SK-N-SH treated with all-trans-retinoic acid at 6 μM for 48 hours (cell line): ENCODE results near the gene SRP54.
A peak's percentile ranks its signal among the peaks of the same experiment; 100 is the strongest.

Source experiments
- ATAC-seq: fragments of 200-7000 bp; cut with Tn5 transposase; 3 replicates; pipeline ENCODE4 v1.9.1; 2020; ENCODE audit warnings: mild to moderate bottlenecking, moderate library complexity
- ARNTL ChIP-seq: fragments of 450-650 bp; formaldehyde crosslinking; IDR thresholded peaks from 2 replicates; pipeline ENCODE4 v1.5.0; 2020; ENCODE audit warnings: low read depth, mild to moderate bottlenecking, moderate library complexity, borderline replicate concordance
- CSDC2 ChIP-seq: fragments of 250-450 bp; sonication (Bioruptor Pico); IDR thresholded peaks from 2 replicates; pipeline ENCODE4 v1.5.0; 2020; ENCODE audit warnings: mild to moderate bottlenecking, moderate library complexity
- ESRRG ChIP-seq: fragments of 250-450 bp; sonication (Bioruptor Pico); IDR thresholded peaks from 2 replicates; pipeline ENCODE4 v1.6.1; 2021; ENCODE audit warnings: mild to moderate bottlenecking
- ISL1 ChIP-seq: fragments of 250-450 bp; sonication (Bioruptor Pico); IDR thresholded peaks from 2 replicates; pipeline ENCODE4 v2.1.2; 2022; ENCODE audit warnings: mild to moderate bottlenecking, moderate library complexity
- OSR1 ChIP-seq: fragments of 250-450 bp; sonication (Bioruptor Pico); IDR thresholded peaks from 2 replicates; pipeline ENCODE4 v1.8.0; 2022; ENCODE audit warnings: moderate library complexity, mild to moderate bottlenecking, inconsistent platforms
- PPARA ChIP-seq: fragments of 250-450 bp; sonication (Bioruptor Pico); IDR thresholded peaks from 2 replicates; pipeline ENCODE4 v1.5.0; 2020; ENCODE audit warnings: mild to moderate bottlenecking, borderline replicate concordance
- RARB ChIP-seq: fragments of 250-450 bp; sonication (Bioruptor Pico); IDR thresholded peaks from 2 replicates; pipeline ENCODE4 v1.8.0; 2021; ENCODE audit warnings: mild to moderate bottlenecking, moderate library complexity
- SNAI2 ChIP-seq: fragments of 250-450 bp; sonication (Bioruptor Pico); IDR thresholded peaks from 2 replicates; pipeline ENCODE4 v1.5.0; 2020; ENCODE audit warnings: mild to moderate bottlenecking, moderate library complexity
- TCF4 ChIP-seq: fragments of 250-450 bp; sonication (Bioruptor Pico); IDR thresholded peaks from 2 replicates; pipeline ENCODE4 v1.8.0; 2021; ENCODE audit warnings: mild to moderate bottlenecking, moderate library complexity, borderline replicate concordance
- TOX ChIP-seq: fragments of 250-450 bp; sonication (Bioruptor Pico); IDR thresholded peaks from 2 replicates; pipeline ENCODE4 v1.8.0; 2021; ENCODE audit warnings: mild to moderate bottlenecking, moderate library complexity, borderline replicate concordance
- ZC3H10 ChIP-seq: fragments of 250-450 bp; sonication (Bioruptor Pico); IDR thresholded peaks from 2 replicates; pipeline ENCODE4 v1.5.1; 2021; ENCODE audit warnings: mild to moderate bottlenecking, moderate library complexity
- ZFP3 ChIP-seq: fragments of 250-450 bp; sonication (Bioruptor Pico); IDR thresholded peaks from 2 replicates; pipeline ENCODE4 v1.5.0; 2020; ENCODE audit warnings: mild to moderate bottlenecking, moderate library complexity
- ZFP30 ChIP-seq: fragments of 450-650 bp; formaldehyde crosslinking; IDR thresholded peaks from 2 replicates; pipeline ENCODE4 v1.5.0; 2022; ENCODE audit warnings: mild to moderate bottlenecking, moderate library complexity
- ZNF565 ChIP-seq: fragments of 450-650 bp; formaldehyde crosslinking; conservative IDR thresholded peaks from 2 replicates; pipeline ENCODE4 v1.5.0; 2020; ENCODE audit warnings: low read depth, mild to moderate bottlenecking, moderate library complexity
- ZNF70 ChIP-seq: fragments of 450-650 bp; formaldehyde crosslinking; IDR thresholded peaks from 2 replicates; pipeline ENCODE4 v1.5.0; 2020; ENCODE audit warnings: mild to moderate bottlenecking, moderate library complexity
- ZNF8 ChIP-seq: fragments of 450-650 bp; formaldehyde crosslinking; IDR thresholded peaks from 2 replicates; pipeline ENCODE4 v1.5.0; 2020; ENCODE audit warnings: mild to moderate bottlenecking, moderate library complexity
- TF ChIP-seq, protein P1 (sequence below): fragments of 250-450 bp; sonication (Bioruptor Pico); IDR thresholded peaks from 2 replicates; pipeline ENCODE4 v1.5.1; 2021; ENCODE audit warnings: mild to moderate bottlenecking, moderate library complexity
- TF ChIP-seq, protein P2 (sequence below): fragments of 250-450 bp; sonication (Bioruptor Pico); IDR thresholded peaks from 2 replicates; pipeline ENCODE4 v1.8.0; 2020; ENCODE audit warnings: mild to moderate bottlenecking, moderate library complexity, borderline replicate concordance
- TF ChIP-seq, protein P3 (sequence below): fragments of 250-450 bp; sonication (Bioruptor Pico); IDR thresholded peaks from 2 replicates; pipeline ENCODE4 v1.5.1; 2020; ENCODE audit warnings: low read depth, mild to moderate bottlenecking, moderate library complexity
- TF ChIP-seq, protein P4 (sequence below): fragments of 250-450 bp; sonication (Bioruptor Pico); IDR thresholded peaks from 2 replicates; pipeline ENCODE4 v1.8.0; 2021; ENCODE audit warnings: low read depth, mild to moderate bottlenecking, moderate library complexity, borderline replicate concordance
- TF ChIP-seq, protein P5 (sequence below): fragments of 250-450 bp; sonication (Bioruptor Pico); IDR thresholded peaks from 2 replicates; pipeline ENCODE4 v1.5.0; 2020; ENCODE audit warnings: mild to moderate bottlenecking, moderate library complexity

SRP54 gene

DNA sequence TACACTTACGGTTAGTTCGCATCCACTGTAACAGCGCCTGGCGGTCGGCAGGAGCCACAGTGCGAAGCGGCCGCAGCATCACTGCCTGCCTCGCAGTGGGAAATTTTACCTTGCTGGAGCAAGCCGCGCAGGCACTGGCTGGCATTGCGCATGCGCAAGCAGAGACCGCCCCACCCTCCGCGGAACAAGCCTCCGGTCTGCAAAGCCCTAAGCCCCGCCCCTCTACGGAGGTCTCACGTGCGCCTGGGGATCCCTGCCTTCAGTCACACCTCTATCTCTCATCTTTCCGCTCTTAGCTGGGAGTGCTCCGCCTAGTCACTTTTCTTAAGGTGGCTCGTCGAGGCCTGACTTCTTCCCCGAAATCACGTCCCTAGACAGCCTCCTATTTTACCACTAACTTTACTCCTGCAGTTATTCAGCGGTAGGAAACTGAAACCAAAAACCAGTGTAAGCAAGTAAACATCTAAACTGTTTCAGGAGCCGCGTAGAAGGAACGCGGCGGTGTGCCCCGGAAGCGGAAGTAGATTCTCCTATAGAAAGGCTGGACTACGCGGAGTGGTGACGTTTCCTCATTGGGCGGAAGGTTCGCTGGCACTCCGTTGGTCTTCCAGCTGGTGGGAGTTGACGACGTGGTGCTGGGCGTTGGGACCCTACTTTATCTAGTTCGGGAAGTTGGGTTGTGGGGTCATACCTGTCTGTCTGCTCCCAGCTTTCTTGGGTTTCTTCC lies at the start of gene SRP54:
TSS of gene SRP54 (plus strand) at position 572 of the 727 bp plus-strand sequence. CDS start 13,718 bp downstream, outside the sequence.
- peak; percentile 85 for ATAC-seq
- TF ChIP-seq TOX: no peak

DNA sequence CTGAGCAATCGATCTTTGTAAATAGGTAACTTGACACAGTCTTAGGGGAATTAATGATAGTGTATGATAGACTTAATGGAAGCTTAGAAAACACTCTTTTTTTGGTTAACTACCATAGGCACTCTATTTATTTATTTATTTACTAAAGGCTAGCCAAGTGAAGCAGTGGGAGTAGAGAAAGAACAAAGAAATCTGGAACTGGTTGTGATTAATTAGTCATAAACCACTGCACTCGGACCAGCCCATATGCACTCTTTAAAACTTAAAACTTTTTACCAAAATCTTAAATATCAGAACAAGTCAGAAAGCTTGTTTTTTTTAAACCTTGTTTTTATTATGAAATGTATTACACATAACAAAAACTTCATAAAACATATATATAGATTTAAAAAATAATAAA lies 49.5 kb upstream of the SRP54 start:
- ATAC-seq: no peak
- TF ChIP-seq CSDC2 (CRISPR knock-in tag) (no peak), ESRRG (CRISPR knock-in tag) (no peak), TOX (no peak), ZC3H10 (CRISPR knock-in tag) (no peak), ZFP30 (CRISPR knock-in tag) (no peak), ARNTL (CRISPR knock-in tag) (no peak), ZNF70 (no peak), SNAI2 (CRISPR knock-in tag) (no peak), RARB (CRISPR knock-in tag) (no peak), ZNF565 (CRISPR knock-in tag) (no peak), TCF4 (no peak), OSR1 (CRISPR knock-in tag) (no peak)
- TF ChIP-seq, protein P1, sequence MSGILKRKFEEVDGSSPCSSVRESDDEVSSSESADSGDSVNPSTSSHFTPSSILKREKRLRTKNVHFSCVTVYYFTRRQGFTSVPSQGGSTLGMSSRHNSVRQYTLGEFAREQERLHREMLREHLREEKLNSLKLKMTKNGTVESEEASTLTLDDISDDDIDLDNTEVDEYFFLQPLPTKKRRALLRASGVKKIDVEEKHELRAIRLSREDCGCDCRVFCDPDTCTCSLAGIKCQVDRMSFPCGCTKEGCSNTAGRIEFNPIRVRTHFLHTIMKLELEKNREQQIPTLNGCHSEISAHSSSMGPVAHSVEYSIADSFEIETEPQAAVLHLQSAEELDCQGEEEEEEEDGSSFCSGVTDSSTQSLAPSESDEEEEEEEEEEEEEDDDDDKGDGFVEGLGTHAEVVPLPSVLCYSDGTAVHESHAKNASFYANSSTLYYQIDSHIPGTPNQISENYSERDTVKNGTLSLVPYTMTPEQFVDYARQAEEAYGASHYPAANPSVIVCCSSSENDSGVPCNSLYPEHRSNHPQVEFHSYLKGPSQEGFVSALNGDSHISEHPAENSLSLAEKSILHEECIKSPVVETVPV (CRISPR knock-in tag): no peak
- TF ChIP-seq, protein P2, sequence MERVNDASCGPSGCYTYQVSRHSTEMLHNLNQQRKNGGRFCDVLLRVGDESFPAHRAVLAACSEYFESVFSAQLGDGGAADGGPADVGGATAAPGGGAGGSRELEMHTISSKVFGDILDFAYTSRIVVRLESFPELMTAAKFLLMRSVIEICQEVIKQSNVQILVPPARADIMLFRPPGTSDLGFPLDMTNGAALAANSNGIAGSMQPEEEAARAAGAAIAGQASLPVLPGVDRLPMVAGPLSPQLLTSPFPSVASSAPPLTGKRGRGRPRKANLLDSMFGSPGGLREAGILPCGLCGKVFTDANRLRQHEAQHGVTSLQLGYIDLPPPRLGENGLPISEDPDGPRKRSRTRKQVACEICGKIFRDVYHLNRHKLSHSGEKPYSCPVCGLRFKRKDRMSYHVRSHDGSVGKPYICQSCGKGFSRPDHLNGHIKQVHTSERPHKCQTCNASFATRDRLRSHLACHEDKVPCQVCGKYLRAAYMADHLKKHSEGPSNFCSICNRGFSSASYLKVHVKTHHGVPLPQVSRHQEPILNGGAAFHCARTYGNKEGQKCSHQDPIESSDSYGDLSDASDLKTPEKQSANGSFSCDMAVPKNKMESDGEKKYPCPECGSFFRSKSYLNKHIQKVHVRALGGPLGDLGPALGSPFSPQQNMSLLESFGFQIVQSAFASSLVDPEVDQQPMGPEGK (CRISPR knock-in tag): no peak
- TF ChIP-seq, protein P3, sequence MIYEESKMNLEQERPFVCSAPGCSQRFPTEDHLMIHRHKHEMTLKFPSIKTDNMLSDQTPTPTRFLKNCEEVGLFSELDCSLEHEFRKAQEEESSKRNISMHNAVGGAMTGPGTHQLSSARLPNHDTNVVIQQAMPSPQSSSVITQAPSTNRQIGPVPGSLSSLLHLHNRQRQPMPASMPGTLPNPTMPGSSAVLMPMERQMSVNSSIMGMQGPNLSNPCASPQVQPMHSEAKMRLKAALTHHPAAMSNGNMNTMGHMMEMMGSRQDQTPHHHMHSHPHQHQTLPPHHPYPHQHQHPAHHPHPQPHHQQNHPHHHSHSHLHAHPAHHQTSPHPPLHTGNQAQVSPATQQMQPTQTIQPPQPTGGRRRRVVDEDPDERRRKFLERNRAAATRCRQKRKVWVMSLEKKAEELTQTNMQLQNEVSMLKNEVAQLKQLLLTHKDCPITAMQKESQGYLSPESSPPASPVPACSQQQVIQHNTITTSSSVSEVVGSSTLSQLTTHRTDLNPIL: no peak
- TF ChIP-seq, protein P4, sequence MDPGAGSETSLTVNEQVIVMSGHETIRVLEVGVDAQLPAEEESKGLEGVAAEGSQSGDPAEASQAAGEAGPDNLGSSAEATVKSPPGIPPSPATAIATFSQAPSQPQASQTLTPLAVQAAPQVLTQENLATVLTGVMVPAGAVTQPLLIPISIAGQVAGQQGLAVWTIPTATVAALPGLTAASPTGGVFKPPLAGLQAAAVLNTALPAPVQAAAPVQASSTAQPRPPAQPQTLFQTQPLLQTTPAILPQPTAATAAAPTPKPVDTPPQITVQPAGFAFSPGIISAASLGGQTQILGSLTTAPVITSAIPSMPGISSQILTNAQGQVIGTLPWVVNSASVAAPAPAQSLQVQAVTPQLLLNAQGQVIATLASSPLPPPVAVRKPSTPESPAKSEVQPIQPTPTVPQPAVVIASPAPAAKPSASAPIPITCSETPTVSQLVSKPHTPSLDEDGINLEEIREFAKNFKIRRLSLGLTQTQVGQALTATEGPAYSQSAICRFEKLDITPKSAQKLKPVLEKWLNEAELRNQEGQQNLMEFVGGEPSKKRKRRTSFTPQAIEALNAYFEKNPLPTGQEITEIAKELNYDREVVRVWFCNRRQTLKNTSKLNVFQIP (CRISPR knock-in tag): no peak
- TF ChIP-seq, protein P5, sequence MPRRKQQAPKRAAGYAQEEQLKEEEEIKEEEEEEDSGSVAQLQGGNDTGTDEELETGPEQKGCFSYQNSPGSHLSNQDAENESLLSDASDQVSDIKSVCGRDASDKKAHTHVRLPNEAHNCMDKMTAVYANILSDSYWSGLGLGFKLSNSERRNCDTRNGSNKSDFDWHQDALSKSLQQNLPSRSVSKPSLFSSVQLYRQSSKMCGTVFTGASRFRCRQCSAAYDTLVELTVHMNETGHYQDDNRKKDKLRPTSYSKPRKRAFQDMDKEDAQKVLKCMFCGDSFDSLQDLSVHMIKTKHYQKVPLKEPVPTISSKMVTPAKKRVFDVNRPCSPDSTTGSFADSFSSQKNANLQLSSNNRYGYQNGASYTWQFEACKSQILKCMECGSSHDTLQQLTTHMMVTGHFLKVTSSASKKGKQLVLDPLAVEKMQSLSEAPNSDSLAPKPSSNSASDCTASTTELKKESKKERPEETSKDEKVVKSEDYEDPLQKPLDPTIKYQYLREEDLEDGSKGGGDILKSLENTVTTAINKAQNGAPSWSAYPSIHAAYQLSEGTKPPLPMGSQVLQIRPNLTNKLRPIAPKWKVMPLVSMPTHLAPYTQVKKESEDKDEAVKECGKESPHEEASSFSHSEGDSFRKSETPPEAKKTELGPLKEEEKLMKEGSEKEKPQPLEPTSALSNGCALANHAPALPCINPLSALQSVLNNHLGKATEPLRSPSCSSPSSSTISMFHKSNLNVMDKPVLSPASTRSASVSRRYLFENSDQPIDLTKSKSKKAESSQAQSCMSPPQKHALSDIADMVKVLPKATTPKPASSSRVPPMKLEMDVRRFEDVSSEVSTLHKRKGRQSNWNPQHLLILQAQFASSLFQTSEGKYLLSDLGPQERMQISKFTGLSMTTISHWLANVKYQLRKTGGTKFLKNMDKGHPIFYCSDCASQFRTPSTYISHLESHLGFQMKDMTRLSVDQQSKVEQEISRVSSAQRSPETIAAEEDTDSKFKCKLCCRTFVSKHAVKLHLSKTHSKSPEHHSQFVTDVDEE: no peak

DNA sequence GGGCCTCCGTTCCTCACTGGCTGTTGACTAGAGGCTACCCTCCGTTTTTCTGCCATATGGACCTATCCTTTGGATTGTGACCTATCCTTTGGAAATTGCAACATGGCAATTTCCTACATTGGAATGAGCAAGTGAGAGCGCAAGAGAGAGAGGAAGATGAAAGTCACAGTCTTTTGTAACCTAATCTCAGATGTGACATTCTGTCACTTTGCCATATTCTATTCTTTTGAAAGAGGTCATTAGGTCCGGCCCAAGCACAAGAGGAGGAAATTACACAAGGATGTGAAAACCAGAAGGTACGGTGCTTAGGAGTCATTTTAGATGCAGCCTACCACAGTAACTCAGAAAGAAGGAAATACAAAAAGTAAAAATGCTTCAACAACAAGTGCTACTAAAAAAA lies 47.3 kb upstream of the SRP54 start:
- TF ChIP-seq RARB (CRISPR knock-in tag): no peak
- TF ChIP-seq, protein P4 (CRISPR knock-in tag): no peak
- TF ChIP-seq ZFP3 (CRISPR knock-in tag): no peak
- no peak for TF ChIP-seq TCF4
- no peak for TF ChIP-seq ZC3H10 (CRISPR knock-in tag)
- TF ChIP-seq, protein P5: no peak
- TF ChIP-seq ESRRG (CRISPR knock-in tag): no peak
- no peak for TF ChIP-seq ARNTL (CRISPR knock-in tag)
- no peak for TF ChIP-seq PPARA (CRISPR knock-in tag)
- no peak for TF ChIP-seq CSDC2 (CRISPR knock-in tag)
- TF ChIP-seq ZFP30 (CRISPR knock-in tag): no peak
- no peak for TF ChIP-seq ZNF8
- TF ChIP-seq TOX: no peak
- TF ChIP-seq ISL1 (CRISPR knock-in tag): no peak
- TF ChIP-seq ZNF565 (CRISPR knock-in tag): no peak
- TF ChIP-seq, protein P3: no peak
- no peak for TF ChIP-seq ZNF70
- no peak for ATAC-seq
